HepG2 (cell line): Measurements from ENCODE around the gene BMAL1. TPM values are rescaled to one million over a fixed set of nuclear protein-coding genes. Genes with fewer than 3 reads are reported as not detected.
A peak's percentile ranks its signal among the peaks of the same experiment; 100 is the strongest.

ENCODE experiments used
- ATAC-seq: fragments of 200-7000 bp; cut with Tn5 transposase; 3 replicates; pipeline ENCODE4 v1.9.1; 2020; ENCODE audit warnings: mild to moderate bottlenecking, moderate library complexity
- BruUV-seq: library from RNA; stranded (reverse); fragments of 400-500 nt; replicated peaks from 2 replicates; lab custom pipeline; 2021; lab: Mats Ljungman, UMichigan
- CTCF ChIA-PET: fragments of 300-600 bp; formaldehyde crosslinking; extraction: SDS; loops from one replicate; lab custom pipeline; 2021; ENCODE audit warnings: low total read pairs, inconsistent platforms, low intra/inter-chr PET ratio; lab: Yijun Ruan, JAX
- POLR2A ChIA-PET: fragments of 350-600 bp; sonication (Branson Sonifier 250); formaldehyde crosslinking; loops from one replicate; lab custom pipeline; 2020; ENCODE audit warnings: antibody characterized with exemption, inconsistent platforms; lab: Yijun Ruan, JAX
- DNase-seq: peaks from one replicate; pipeline ENCODE4 v3.0.0-alpha.2; 2015; ENCODE audit warnings: low spot score
- FAIRE-seq: peaks from 3 replicates; lab custom pipeline; 2011; peaks lifted over from hg19 to GRCh38; lab: Jason Lieb, UNC
- H2AFZ ChIP-seq: one replicate; pipeline ENCODE4 v1.6.1; 2011; ENCODE audit warnings: low read length, inconsistent platforms
- H3K27ac ChIP-seq: fragments of 300-600 bp; 3 replicates; pipeline ENCODE4 v1.8.0; 2011; ENCODE audit warnings: mixed run types, mild to moderate bottlenecking, mixed read lengths, low read length, inconsistent platforms; ENCODE audit not compliant: insufficient read depth; ENCODE audit errors: extremely low read length
- H3K27me3 ChIP-seq, 2 experiments: fragments of 200-600 bp in 1 of 2; 2 replicates in 1 of 2; 3 replicates in 1 of 2; pipeline versions ENCODE4 v1.6.0 to v1.8.0; 2011; ENCODE audit warnings: low read length in 2 of 2, mild to moderate bottlenecking in 2 of 2, moderate library complexity in 2 of 2, inconsistent platforms in 1 of 2; ENCODE audit not compliant: insufficient read depth in 2 of 2, control insufficient read depth in 1 of 2
- H3K36me3 ChIP-seq, 2 experiments: fragments of 200-600 bp in 1 of 2; replicated peaks in 1 of 2; 2 replicates in 1 of 2; 3 replicates in 1 of 2; pipeline versions ENCODE4 v1.5.1 to v1.8.0; 2011; ENCODE audit warnings: low read length in 2 of 2, inconsistent platforms in 1 of 2; ENCODE audit not compliant: insufficient read depth in 2 of 2, control insufficient read depth in 1 of 2
- H3K4me1 ChIP-seq: 2 replicates; pipeline ENCODE4 v1.5.1; 2012; ENCODE audit warnings: low read length, inconsistent platforms; ENCODE audit not compliant: insufficient read depth
- H3K4me2 ChIP-seq: 2 replicates; pipeline ENCODE4 v1.6.0; 2011; ENCODE audit warnings: low read depth, low read length, inconsistent platforms
- H3K4me3 ChIP-seq, 3 experiments: fragments of 200-600 bp in 1 of 3; sonication (generic), shearing (Covaris generic) in 1 of 3; replicated peaks in 1 of 3; 2 replicates each; pipeline ENCODE4 v1.5.1; 2011 to 2016; ENCODE audit warnings: low read length in 3 of 3, inconsistent platforms in 2 of 3, low read depth in 2 of 3, mild to moderate bottlenecking in 2 of 3, control low read depth in 1 of 3, mixed read lengths in 1 of 3; ENCODE audit not compliant: insufficient read depth in 1 of 3
- H3K79me2 ChIP-seq: one replicate; pipeline ENCODE4 v1.6.1; 2011; ENCODE audit warnings: low read length, inconsistent platforms; ENCODE audit not compliant: insufficient read depth
- H3K9ac ChIP-seq: 2 replicates; pipeline ENCODE4 v1.6.0; 2011; ENCODE audit warnings: mild to moderate bottlenecking, low read depth, low read length, inconsistent platforms; ENCODE audit not compliant: insufficient read depth
- H3K9me3 ChIP-seq: 2 replicates; pipeline ENCODE4 v1.5.1; 2012; ENCODE audit warnings: mild to moderate bottlenecking, low read length
- H4K20me1 ChIP-seq: 2 replicates; pipeline ENCODE4 v1.6.0; 2011; ENCODE audit warnings: inconsistent platforms, mild to moderate bottlenecking, low read length, moderate library complexity; ENCODE audit not compliant: insufficient read depth
- GZF1 ChIP-seq: sonication (generic); formaldehyde crosslinking; IDR thresholded peaks from 2 replicates; pipeline ENCODE4 v1.5.1; 2020; ENCODE audit warnings: mild to moderate bottlenecking, missing genetic modification reagents
- IKZF4 ChIP-seq: sonication (generic); formaldehyde crosslinking; IDR thresholded peaks from 2 replicates; pipeline ENCODE4 v1.5.1; 2020; ENCODE audit warnings: borderline replicate concordance, mild to moderate bottlenecking, low read depth, missing genetic modification reagents; ENCODE audit errors: not compliant biosample characterization
- KLF13 ChIP-seq: sonication (generic); formaldehyde crosslinking; IDR thresholded peaks from 2 replicates; pipeline ENCODE4 v1.4.0; 2020; ENCODE audit warnings: mild to moderate bottlenecking, missing genetic modification reagents
- MXI1 ChIP-seq: IDR thresholded peaks from 3 replicates; pipeline ENCODE4 v1.6.1; 2012; ENCODE audit warnings: low read depth, low read length, inconsistent platforms, borderline replicate concordance
- NCOA1 ChIP-seq: sonication (generic); formaldehyde crosslinking; IDR thresholded peaks from 2 replicates; pipeline ENCODE4 v1.9.0; 2021; ENCODE audit warnings: missing genetic modification reagents
- NFE2L1 ChIP-seq: sonication (generic); formaldehyde crosslinking; IDR thresholded peaks from 2 replicates; pipeline ENCODE4 v1.4.0; 2020; ENCODE audit warnings: missing genetic modification reagents, mild to moderate bottlenecking, borderline replicate concordance
- ZFP82 ChIP-seq: sonication (generic); formaldehyde crosslinking; IDR thresholded peaks from 2 replicates; pipeline ENCODE4 v1.5.1; 2020; ENCODE audit warnings: mild to moderate bottlenecking, missing genetic modification reagents, borderline replicate concordance
- ZNF451 ChIP-seq: sonication (generic); formaldehyde crosslinking; IDR thresholded peaks from 2 replicates; pipeline ENCODE4 v1.5.0; 2020; ENCODE audit warnings: mild to moderate bottlenecking, missing genetic modification reagents
- ZNF7 ChIP-seq: IDR thresholded peaks from 2 replicates; pipeline ENCODE4 v1.6.1; 2016; ENCODE audit warnings: missing biosample characterization, missing genetic modification reagents
- ZNF850 ChIP-seq: sonication (generic); formaldehyde crosslinking; conservative IDR thresholded peaks from 2 replicates; pipeline ENCODE4 v1.9.0; 2021; ENCODE audit warnings: mild to moderate bottlenecking, missing genetic modification reagents
- ZSCAN30 ChIP-seq: sonication (generic); formaldehyde crosslinking; IDR thresholded peaks from 2 replicates; pipeline ENCODE4 v1.5.0; 2020; ENCODE audit warnings: mild to moderate bottlenecking, missing genetic modification reagents
- WGBS: methylation state at CpG from one replicate; pipeline ENCODE4 v1.1.6; 2017; ENCODE audit warnings: low lambda C conversion rate; 5-methylcytosine and 5-hydroxymethylcytosine counted together
- in situ Hi-C: cut with HindIII; loops from 2 replicates; pipeline ENCODE4 v1.10.0; 2017; ENCODE audit warnings: low pct_unique_long_range_greater_than_20kb; ENCODE audit not compliant: extremely low pct_ligation_motif_present
- intact Hi-C: fragments of 100-400 bp; cut with micrococcal nuclease; formaldehyde crosslinking; loops from one replicate; pipeline ENCODE4 v1.10.0; 2022; ENCODE audit not compliant: unreplicated experiment
- polyA plus RNA-seq, 8 experiments: library from polyadenylated mRNA; depleted of rRNA in 3 of 8; stranded (reverse) in 7 of 8; unstranded in 1 of 8; fragments of >200 nt; fragmentation: Illumina TruSeq in 4 of 8; extraction: Trizol in 4 of 8; gene quantifications; 2 replicates each; pipeline versions ENCODE4 v1.2.1 to v1.2.3, GENCODE V29; 2011 to 2016; ENCODE audit warnings: low read depth in 4 of 8, missing spikeins in 1 of 8, mixed read lengths in 1 of 8; ENCODE audit not compliant: insufficient read depth in 1 of 8
- total RNA-seq, 5 experiments: library from RNA; depleted of rRNA; stranded (reverse); fragments of >200 nt; fragmentation: Illumina TruSeq; extraction: Trizol; gene quantifications; 2 replicates each; pipeline ENCODE4 v1.2.3, GENCODE V29; 2016; ENCODE audit warnings: low read depth in 1 of 5
- TF ChIP-seq, protein P1 (sequence below): IDR thresholded peaks from 2 replicates; pipeline ENCODE4 v1.6.1; 2016; ENCODE audit warnings: missing compliant biosample characterization, missing genetic modification reagents, borderline replicate concordance
- TF ChIP-seq, protein P2 (sequence below): sonication (generic); formaldehyde crosslinking; conservative IDR thresholded peaks from 2 replicates; pipeline ENCODE4 v1.4.0; 2020; ENCODE audit warnings: mild to moderate bottlenecking, missing genetic modification reagents, moderate library complexity
- TF ChIP-seq, protein P3 (sequence below): sonication (generic); formaldehyde crosslinking; IDR thresholded peaks from 2 replicates; pipeline ENCODE4 v1.8.1; 2022; ENCODE audit warnings: low read depth, mild to moderate bottlenecking, missing genetic modification reagents

Gene BMAL1
- total and polyA plus RNA-seq, 2 of the 13 experiments (the other 11 are each of a cell fraction or from before 2014, with no cell fraction given) = 4.5 to 4.8 TPM

DNA sequence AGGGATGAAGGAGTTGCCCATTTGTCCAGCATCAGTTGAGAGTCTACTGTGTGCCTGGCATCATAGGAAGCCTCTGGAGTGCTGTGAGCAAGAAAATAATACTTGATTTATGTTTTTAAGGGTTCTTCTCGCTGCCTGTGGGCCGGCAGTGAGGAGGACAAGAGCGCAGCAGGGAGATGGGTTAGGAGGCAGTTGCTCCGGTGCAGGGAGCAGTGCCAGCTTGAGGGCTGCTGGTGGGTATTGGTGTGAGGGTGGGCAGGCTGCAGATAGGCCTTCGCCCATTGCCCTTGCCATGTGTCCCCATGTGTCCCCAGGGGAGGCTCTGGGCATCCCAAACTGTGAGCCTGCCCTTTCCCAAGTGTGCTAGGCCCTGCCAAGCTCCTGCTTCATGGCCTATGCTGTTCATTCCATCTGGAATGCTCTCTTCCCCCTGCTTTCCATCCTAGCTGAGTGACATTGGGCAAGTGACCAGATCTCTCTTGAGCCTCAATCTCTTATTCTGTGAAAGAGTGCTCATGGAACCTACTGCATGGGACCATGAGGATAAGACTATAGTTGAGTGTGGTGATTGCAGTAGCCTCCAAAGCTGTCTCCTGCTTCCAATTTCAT, 19.8 kb downstream of the BMAL1 start:
- 42% methylated on average over 5 of the region's 5 CpGs for WGBS
- no peak overlapping the region for H3K9ac ChIP-seq
- H3K4me3 ChIP-seq = no peak overlapping the region; a peak in 1 of 6 replicates
- H2AFZ ChIP-seq = no peak overlapping the region
- H3K4me1 ChIP-seq = peaks cover 17% of the 10 kb centered on the region; the same call in 1 of the 2 replicates
- H3K27me3 ChIP-seq = no peaks in the 10 kb centered on the region
- in situ Hi-C loops (no loop called here), intact Hi-C loops (no loop called here)
- no peaks in the 10 kb centered on the region for H4K20me1 ChIP-seq
- BruUV-seq = no TSS peak
- POLR2A ChIA-PET = no interaction called here
- DNase-seq (no peak), ATAC-seq (peak; percentile 12), FAIRE-seq (no peak)
- H3K36me3 ChIP-seq = no peaks in the 10 kb centered on the region
- no peaks in the 10 kb centered on the region for H3K79me2 ChIP-seq
- CTCF ChIA-PET = no interaction called here
- TF ChIP-seq NCOA1 (CRISPR knock-in tag) = no peak
- TF ChIP-seq ZFP82 = no peak
- no peak for TF ChIP-seq ZNF850 (CRISPR knock-in tag)
- TF ChIP-seq, protein P1, sequence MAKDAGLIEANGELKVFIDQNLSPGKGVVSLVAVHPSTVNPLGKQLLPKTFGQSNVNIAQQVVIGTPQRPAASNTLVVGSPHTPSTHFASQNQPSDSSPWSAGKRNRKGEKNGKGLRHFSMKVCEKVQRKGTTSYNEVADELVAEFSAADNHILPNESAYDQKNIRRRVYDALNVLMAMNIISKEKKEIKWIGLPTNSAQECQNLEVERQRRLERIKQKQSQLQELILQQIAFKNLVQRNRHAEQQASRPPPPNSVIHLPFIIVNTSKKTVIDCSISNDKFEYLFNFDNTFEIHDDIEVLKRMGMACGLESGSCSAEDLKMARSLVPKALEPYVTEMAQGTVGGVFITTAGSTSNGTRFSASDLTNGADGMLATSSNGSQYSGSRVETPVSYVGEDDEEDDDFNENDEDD (CRISPR knock-in tag) = no peak
- no peak for TF ChIP-seq KLF13 (CRISPR knock-in tag)
- TF ChIP-seq, protein P2, sequence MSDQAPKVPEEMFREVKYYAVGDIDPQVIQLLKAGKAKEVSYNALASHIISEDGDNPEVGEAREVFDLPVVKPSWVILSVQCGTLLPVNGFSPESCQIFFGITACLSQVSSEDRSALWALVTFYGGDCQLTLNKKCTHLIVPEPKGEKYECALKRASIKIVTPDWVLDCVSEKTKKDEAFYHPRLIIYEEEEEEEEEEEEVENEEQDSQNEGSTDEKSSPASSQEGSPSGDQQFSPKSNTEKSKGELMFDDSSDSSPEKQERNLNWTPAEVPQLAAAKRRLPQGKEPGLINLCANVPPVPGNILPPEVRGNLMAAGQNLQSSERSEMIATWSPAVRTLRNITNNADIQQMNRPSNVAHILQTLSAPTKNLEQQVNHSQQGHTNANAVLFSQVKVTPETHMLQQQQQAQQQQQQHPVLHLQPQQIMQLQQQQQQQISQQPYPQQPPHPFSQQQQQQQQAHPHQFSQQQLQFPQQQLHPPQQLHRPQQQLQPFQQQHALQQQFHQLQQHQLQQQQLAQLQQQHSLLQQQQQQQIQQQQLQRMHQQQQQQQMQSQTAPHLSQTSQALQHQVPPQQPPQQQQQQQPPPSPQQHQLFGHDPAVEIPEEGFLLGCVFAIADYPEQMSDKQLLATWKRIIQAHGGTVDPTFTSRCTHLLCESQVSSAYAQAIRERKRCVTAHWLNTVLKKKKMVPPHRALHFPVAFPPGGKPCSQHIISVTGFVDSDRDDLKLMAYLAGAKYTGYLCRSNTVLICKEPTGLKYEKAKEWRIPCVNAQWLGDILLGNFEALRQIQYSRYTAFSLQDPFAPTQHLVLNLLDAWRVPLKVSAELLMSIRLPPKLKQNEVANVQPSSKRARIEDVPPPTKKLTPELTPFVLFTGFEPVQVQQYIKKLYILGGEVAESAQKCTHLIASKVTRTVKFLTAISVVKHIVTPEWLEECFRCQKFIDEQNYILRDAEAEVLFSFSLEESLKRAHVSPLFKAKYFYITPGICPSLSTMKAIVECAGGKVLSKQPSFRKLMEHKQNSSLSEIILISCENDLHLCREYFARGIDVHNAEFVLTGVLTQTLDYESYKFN = no peak
- no peak for TF ChIP-seq MXI1
- no peak for TF ChIP-seq NFE2L1 (CRISPR knock-in tag)
- TF ChIP-seq ZNF7 (CRISPR knock-in tag) = no peak
- no peak for TF ChIP-seq ZNF451 (CRISPR knock-in tag)
- TF ChIP-seq GZF1 (CRISPR knock-in tag) = no peak
- TF ChIP-seq, protein P3, sequence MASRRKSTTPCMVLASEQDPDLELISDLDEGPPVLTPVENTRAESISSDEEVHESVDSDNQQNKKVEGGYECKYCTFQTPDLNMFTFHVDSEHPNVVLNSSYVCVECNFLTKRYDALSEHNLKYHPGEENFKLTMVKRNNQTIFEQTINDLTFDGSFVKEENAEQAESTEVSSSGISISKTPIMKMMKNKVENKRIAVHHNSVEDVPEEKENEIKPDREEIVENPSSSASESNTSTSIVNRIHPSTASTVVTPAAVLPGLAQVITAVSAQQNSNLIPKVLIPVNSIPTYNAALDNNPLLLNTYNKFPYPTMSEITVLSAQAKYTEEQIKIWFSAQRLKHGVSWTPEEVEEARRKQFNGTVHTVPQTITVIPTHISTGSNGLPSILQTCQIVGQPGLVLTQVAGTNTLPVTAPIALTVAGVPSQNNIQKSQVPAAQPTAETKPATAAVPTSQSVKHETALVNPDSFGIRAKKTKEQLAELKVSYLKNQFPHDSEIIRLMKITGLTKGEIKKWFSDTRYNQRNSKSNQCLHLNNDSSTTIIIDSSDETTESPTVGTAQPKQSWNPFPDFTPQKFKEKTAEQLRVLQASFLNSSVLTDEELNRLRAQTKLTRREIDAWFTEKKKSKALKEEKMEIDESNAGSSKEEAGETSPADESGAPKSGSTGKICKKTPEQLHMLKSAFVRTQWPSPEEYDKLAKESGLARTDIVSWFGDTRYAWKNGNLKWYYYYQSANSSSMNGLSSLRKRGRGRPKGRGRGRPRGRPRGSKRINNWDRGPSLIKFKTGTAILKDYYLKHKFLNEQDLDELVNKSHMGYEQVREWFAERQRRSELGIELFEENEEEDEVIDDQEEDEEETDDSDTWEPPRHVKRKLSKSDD (CRISPR knock-in tag) = no peak
- TF ChIP-seq IKZF4 (CRISPR knock-in tag) = no peak
- TF ChIP-seq ZSCAN30 (CRISPR knock-in tag) = no peak
- no peak overlapping the region for H3K27ac ChIP-seq
- H3K4me2 ChIP-seq = peak overlapping the region; percentile 56
- H3K9me3 ChIP-seq = no peaks in the 10 kb centered on the region
